ENCODE data around the gene FYN. TPM values are rescaled to one million over a fixed set of nuclear protein-coding genes. Genes with fewer than 3 reads are reported as not detected.

FYN gene
- total RNA-seq, 1 experiment from 2014 or later: 18.5 TPM

DNA sequence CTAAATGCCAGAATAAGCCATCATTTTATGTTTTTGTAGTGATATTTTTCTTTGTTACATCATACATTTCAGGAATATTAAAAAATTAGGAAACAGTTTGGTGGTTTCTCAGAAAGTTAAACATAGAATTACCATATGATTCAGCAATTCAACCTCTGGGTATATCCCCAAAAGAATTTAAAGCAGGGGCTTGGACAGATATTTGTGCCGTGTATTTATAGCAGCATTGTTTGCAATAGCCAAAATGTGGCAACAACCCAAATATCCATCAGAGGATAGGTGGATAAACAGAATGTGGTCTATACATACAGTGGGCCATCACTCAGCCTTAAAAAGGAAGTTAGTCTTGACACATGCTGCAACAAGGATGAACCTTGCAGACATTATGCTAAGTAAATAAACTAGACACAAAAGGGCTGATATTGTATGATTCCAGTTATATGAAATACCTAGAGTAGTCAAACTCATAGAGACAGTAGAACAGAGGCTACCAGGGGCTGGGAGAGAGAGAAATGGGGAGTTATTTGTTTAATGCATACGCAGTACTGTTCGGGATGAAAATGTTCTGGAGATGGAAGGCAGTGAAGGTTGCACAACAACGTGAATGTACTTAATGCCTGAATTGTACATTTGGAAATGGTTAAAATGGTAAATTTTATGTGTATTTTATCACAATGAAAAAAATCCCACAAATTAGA, 248.7 kb downstream of the FYN start (continued):
- TF ChIP-seq ZBTB33 (IDR thresholded peaks at IDR 0.05; ENCODE audit: extremely low read depth, insufficient replicate concordance, low read length): no peak
- TF ChIP-seq, protein P1, sequence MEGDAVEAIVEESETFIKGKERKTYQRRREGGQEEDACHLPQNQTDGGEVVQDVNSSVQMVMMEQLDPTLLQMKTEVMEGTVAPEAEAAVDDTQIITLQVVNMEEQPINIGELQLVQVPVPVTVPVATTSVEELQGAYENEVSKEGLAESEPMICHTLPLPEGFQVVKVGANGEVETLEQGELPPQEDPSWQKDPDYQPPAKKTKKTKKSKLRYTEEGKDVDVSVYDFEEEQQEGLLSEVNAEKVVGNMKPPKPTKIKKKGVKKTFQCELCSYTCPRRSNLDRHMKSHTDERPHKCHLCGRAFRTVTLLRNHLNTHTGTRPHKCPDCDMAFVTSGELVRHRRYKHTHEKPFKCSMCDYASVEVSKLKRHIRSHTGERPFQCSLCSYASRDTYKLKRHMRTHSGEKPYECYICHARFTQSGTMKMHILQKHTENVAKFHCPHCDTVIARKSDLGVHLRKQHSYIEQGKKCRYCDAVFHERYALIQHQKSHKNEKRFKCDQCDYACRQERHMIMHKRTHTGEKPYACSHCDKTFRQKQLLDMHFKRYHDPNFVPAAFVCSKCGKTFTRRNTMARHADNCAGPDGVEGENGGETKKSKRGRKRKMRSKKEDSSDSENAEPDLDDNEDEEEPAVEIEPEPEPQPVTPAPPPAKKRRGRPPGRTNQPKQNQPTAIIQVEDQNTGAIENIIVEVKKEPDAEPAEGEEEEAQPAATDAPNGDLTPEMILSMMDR (IDR thresholded peaks at IDR 0.05 in 2 of 3, conservative IDR thresholded peaks at IDR 0.05 in 1 of 3; ENCODE audit: borderline replicate concordance in 1 of 3, insufficient read depth in 1 of 3, low read depth in 2 of 3, low read length in 2 of 3): no peak

DNA sequence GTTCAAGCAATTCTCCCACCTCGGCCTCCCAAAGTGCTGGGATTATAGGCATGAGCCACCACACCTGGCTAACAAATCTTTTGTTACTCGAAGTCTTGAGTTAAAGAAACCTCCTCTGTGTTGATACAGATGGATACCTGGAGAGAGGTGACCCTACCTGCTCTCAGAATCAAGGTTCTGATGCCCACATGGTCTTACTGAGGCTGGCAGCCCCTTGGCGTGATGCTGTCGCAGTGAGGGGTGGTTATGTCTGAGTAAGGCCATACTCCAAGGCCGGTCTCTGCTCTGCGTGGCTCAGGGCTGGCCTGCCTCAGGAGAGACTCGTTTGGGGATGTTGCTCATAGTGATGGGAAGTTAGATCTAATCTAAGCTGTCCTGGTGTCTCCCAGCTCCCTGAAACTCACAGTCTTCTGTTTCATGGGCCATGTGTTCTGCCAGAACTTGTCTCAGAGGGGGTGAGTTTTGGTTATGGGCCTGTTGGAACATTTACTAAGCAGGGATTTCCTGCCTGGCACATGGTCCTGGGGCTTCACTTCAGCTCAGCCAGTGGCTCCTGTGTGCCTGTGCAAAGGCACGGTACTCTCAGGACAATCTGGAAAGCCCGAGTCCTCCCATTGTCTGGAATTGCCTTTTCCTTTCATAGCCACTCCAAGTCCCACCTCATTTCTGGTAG, 250.1 kb downstream of the FYN start:
- no peaks in the 10 kb centered on the region for H3K79me2 ChIP-seq (ENCODE audit: insufficient read depth, low read length)
- no peaks in the 10 kb centered on the region for H3K9me2 ChIP-seq (ENCODE audit: insufficient read depth)
- no peak for ATAC-seq
- no peaks in the 10 kb centered on the region for H4K20me1 ChIP-seq (ENCODE audit: insufficient read depth)
- TF ChIP-seq POLR2A (IDR thresholded peaks at IDR 0.05; ENCODE audit: borderline replicate concordance, extremely low read depth, insufficient read depth, insufficient read length) (no peak), ZNF274 (IDR thresholded peaks at IDR 0.05; ENCODE audit: low read depth, low read length) (no peak), RAD21 (IDR thresholded peaks at IDR 0.05; ENCODE audit: low read depth) (no peak), EZH2phosphoT487 (IDR thresholded peaks at IDR 0.05; ENCODE audit: borderline replicate concordance) (no peak), TCF7L2 (IDR thresholded peaks at IDR 0.05; ENCODE audit: borderline replicate concordance, extremely low read depth, insufficient read depth, insufficient read length) (no peak), ELF1 (IDR thresholded peaks at IDR 0.05; ENCODE audit: borderline replicate concordance, low read depth) (no peak), POLR2AphosphoS5 (IDR thresholded peaks at IDR 0.05; ENCODE audit: low read depth, low read length) (no peak), SRF (IDR thresholded peaks at IDR 0.05; ENCODE audit: low read depth) (no peak)
- TF ChIP-seq, protein P1 (IDR thresholded peaks at IDR 0.05 in 2 of 3, conservative IDR thresholded peaks at IDR 0.05 in 1 of 3; ENCODE audit: borderline replicate concordance in 1 of 3, insufficient read depth in 1 of 3, low read depth in 2 of 3, low read length in 2 of 3): no peak
- intact Hi-C loops (cut with micrococcal nuclease): no loop called here
- RAD21 ChIA-PET (ENCODE audit: low non-redundant PET in 1 of 2, low total read pairs in 2 of 2, uncharacterized antibody in 2 of 2, unreplicated experiment in 2 of 2): no interaction called here
- H3K4me3 ChIP-seq (replicated peaks in 1 of 2; ENCODE audit: low read depth in 1 of 2, low read length in 2 of 2): no peak overlapping the region
- H3K27ac ChIP-seq (ENCODE audit: low read depth, low read length): no peak overlapping the region
- no peaks in the 10 kb centered on the region for H3K27me3 ChIP-seq (ENCODE audit: insufficient read depth, low read length)
- H2AFZ ChIP-seq (ENCODE audit: low read depth, low read length, poor library complexity, severe bottlenecking): no peak overlapping the region
- POLR2A ChIA-PET: no interaction called here
- H3K4me2 ChIP-seq (ENCODE audit: low read length): no peak overlapping the region
- DNase-seq (ENCODE audit: low read depth, low spot score): no peak
- no TSS peak for BruUV-seq (replicated peaks)
- no peaks in the 10 kb centered on the region for H3K9me3 ChIP-seq (ENCODE audit: control insufficient read depth in 1 of 2, insufficient read depth in 1 of 2, low read depth in 1 of 2, low read length in 2 of 2)
- no peaks in the 10 kb centered on the region for H3K36me3 ChIP-seq (ENCODE audit: control insufficient read depth in 1 of 2, insufficient read depth in 2 of 2, low read length in 2 of 2)
- H3K4me1 ChIP-seq (ENCODE audit: control insufficient read depth in 1 of 2, insufficient read depth in 2 of 2, low read length in 2 of 2): peaks cover 0 to 5% of the 10 kb centered on the region in 2 experiments; a peak in 1 of 4 replicates
- no peak overlapping the region for H3K9ac ChIP-seq (ENCODE audit: low read length)
- CTCF ChIA-PET: no interaction called here
